GM19395 (cell line): ENCODE measurements around the gene FTSJ3.
"Not testable (repeated sequence)": the region's sequence is repeated elsewhere in the genome, so short reads cannot be mapped to it uniquely, and the experiment has no call there.

ENCODE experiments used
- ATAC-seq: cut with Tn5 transposase; IDR thresholded peaks from one replicate; pipeline ENCODE4 v1.9.1; 2021; ENCODE audit warnings: mild to moderate bottlenecking, moderate library complexity; ENCODE audit not compliant: unreplicated experiment

Gene FTSJ3

GRCh38 chr17:63828936-63829335 is 1.5 kb upstream of the FTSJ3 start:
- ATAC-seq = no peak

GRCh38 chr17:63827801-63828221 is 348 bp upstream of the FTSJ3 start:
- no peak for ATAC-seq

DNA sequence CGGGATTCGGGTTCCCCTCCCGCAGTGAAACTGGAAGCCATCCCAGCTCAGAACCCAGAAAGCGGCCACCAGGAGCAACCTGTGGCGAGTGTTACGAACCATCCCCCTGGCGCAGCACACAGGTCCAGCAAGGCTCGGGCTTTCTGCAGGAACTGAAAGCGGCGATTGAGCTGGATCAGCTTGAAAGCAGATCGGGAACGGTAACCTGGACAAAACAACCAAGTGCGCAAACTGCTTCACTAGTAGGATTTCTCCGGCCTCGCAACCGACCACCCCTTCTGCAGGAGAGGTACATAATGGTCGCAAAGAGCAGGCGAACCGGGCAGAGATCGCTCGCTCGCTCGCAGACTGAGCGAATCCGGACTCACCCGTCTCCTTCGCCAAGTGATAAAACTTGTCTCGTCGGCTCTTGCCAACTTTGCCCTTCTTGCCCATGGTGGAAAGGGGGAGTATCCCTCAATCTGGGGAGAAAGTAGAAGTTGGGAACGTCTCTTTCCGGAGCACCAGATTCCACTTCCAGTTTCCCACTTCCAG is 928 bp downstream of the FTSJ3 start:
- peak; percentile 2 for ATAC-seq

DNA sequence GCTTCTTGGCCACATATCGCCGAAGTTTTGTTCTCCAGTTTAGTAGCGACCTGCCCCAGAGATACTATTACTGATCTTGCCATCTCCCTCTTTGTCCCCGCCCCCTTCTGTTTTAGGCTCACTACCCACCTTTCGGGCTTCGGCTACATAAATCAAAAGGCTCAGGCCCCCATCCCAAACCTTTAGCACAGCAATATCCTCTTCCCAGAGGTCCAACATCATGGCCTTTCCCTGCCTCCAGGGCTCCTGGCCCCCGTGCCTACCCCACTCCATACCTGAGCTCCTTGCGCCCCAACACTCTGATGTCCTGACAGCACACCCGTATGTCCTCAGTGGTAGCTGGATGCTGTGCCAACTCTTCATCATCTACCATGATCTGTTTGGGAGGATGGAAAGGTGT is 3.1 kb downstream of the FTSJ3 start:
- no peak for ATAC-seq

DNA sequence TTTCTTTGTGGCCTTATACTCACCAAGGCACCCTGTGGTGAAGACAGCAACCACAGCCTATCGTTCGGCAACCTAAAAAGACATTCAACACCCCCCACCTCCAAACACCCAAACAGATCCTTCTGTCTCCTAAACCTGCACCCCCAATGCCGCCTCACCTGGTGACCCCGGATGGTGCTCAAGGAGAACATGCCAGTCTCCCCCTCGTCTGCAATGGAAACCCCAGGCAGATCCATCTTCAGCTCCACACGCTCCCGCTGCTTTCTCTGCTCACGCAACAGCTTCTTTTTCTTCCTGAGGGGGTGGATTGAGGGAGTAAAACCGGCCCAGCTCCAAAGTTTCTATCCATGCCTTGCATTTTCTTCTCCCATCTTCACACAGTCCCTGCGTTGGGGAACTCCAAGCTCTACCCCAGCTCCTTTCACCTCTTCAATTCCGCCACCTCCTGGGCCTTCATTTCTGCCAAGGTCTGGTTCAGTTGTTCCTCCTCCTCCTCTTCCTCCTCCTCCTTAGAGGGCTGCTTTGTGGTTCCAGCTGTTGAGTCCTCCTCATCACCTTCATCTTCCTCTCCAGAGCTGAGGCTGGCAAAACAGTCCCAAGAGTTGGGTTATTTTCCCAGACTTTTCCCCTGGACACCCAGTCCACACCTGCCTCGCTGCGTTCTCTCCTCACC is 3.7 kb downstream of the FTSJ3 start:
- ATAC-seq = no peak

DNA sequence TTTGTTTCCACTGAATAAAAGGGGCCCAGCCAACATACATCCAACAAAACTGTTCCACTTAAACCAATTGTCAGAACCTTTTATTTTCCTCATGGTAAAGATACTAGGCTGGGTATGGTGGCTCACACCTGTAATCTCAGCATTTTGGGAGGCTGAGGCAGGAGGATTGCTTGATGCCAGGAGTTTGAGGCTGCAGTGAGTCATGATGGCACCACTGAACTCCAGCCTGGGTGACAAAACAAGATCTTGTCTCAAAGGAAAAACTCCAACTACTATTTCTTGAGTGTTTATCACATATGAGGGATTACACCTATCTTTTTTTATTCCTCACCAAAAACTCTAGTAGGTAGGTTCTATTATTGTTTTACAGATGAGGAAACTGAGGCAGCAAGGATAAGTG is 4.9 kb downstream of the FTSJ3 start:
- no peak for ATAC-seq

DNA sequence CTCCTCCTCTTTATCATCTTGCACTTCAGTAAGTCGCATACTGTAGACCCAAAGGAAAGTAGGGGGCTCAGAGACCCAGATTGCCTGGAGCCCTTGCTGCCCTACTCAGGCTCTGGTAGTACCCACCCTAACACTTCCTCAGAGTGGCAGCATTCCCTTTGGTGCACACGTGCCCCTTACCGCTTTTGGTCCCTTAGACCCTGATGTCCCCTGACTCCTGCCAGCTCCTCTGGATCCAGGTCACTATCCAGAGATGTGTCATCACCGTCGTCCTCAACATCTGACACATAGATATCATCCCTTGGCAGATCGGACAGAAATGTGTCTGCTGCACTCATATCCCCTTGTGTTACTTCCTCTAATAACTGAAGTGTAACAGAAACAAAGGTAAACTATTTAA is 5.7 kb downstream of the FTSJ3 start:
- ATAC-seq = no peak

- no peak for ATAC-seq
These were observed 6.4 kb downstream of the FTSJ3 start for GRCh38 chr17:63820963-63821561.

DNA sequence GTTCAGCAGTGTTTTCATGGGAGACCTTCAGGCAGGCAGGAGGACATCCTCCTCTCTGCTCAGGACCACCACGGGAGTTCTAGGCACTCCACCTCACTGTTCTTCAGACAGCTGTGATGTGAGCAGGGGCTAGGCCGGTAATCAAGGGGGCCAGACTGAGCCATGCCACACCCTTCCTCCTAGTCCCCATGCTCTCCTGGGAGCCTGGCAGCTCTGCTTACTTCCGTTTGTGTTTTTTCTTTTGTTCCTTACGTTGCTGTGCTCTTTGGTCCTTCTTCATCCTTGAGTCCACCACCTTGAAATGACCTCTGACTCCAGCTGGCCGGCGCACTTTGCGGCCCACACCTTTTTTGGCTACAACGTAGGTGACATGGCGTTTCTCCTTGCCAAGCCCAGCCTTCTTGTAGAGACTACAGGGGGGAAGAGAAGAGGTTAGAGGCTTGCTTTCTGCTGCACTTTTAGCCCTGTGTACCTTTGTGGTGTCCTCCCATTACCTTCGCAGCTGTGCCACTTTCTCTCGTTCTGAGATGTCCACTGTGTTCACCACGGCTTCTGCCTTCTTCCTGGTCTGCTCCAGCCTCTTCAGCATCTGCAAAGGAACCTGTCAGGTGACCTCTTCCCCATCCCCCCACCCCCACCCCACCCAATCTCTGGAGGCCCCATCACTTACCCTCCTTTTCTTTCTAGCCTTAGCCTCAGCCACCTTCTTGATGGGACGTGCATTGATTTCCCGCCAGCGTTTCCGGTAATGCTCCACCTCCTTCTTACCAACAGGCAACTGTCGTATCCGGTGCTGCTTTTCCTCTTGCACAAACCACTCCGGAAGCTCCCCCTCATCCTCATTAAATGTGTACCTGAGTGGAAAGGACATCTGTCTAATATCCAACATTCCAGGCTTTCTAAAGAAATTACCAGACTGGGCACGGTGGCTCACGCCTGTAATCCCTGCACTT is 7.6 kb downstream of the FTSJ3 start:
- no peak for ATAC-seq

DNA sequence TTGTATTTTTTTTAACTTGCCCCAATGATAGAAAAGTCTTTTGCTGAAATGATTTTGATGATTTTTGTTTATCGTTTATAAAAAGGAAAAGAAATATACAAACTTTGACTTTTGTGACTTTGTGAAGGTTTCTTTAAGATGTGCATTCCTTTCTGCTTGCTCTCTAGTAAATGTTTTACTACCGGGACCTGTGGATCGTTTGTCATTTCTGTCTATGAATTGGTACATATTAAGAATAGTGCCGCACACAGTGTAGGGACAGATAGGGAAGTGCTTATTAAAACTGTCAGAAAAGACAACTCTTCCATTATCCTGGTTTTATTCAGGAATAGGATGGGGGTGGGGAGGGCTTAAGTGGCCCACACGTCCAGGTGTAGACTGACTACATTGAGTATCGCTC is 8.3 kb downstream of the FTSJ3 start:
- ATAC-seq = no peak

- ATAC-seq = no peak
These were observed 9.6 kb downstream of the FTSJ3 start for GRCh38 chr17:63817736-63818385.

- no peak for ATAC-seq
These were observed 10.8 kb downstream of the FTSJ3 start for GRCh38 chr17:63816669-63817068.

GRCh38 chr17:63816123-63816522 is 11.3 kb downstream of the FTSJ3 start:
- no peak for ATAC-seq

- ATAC-seq = no peak
These were observed 17.5 kb downstream of the FTSJ3 start for GRCh38 chr17:63809970-63810369.

DNA sequence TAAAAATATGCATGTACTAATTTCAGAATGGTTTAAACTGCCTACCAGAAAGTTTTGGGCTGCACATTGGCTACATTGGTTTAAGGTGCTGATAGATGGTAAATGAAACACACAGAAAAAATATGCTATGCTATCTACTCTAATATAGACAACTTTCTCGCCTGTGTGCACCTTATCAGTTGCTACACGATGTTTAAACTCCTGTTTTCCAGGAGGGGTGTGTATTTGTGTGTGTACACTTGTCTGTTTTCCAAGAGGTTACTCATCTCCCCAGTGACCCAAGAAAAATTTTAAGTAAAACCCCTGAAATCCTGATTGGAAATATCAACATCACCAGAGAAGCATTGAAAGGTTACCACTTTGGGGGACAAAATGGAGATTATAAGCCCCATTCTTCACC is 21.9 kb downstream of the FTSJ3 start:
- ATAC-seq = no peak

DNA sequence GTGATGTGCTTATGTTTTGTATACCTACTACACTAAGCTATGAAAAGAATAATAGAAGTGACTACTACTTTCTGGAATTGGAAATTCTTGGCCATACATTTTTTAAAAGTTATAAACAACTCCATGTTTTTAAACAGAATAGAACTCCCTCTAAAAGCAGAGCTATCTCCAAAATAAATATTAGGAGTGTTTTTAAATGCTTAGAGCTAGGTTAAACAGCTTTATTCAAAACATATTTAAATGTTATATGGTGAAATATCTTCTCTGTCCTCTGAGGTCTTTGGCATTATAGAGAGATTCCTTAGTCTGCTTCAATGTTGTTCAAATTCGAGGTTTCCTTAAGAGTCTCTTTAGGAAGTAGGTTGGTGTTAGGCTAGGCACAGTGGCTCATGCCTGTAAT is 23.1 kb downstream of the FTSJ3 start:
- no peak for ATAC-seq

DNA sequence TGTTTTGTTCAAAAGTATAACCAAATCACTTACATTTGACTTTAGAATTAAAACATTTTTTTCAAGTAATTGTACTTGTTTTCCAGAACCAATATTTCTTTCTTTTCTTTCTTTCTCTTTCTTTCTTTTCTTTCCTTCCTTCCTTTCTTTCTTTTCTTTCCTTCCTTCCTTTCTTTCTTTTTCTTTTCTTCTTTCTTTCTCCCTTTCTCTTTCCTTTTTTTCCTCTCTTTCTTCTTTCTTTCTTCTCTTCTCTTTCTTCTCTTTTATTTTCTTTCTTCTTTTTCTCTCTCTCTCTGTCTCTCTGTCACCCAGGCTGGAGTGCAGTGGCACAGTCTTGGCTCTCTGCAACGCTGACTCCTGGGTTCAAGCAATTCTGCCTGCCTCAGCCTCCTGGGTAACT is 26.7 kb downstream of the FTSJ3 start:
- ATAC-seq = no peak

DNA sequence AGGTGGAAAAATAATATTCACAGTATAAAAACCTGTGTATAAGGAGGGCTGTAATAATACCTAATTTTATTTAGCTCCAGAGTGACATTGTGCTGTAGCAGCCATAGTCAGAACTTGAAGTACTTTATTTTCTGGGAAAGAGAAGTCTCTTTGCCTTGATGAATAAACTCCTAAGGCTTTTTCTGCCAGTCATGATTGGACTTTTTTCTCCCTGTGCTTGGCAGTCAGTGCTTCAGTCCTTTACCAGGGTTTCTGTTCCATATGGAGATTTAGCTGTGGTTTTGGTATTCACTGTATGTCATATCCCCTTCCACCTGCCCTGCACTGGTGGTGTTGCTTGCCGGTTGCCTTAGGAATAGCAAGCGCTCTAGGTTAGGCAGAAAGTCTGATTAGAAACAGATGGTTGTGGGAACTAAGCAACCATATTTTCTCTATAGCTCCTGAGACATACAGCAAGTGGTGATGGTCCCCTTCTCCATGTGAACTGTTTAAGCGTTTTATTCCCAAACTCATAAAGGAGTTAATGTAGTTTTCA is 28.8 kb downstream of the FTSJ3 start:
- ATAC-seq = no peak

DNA sequence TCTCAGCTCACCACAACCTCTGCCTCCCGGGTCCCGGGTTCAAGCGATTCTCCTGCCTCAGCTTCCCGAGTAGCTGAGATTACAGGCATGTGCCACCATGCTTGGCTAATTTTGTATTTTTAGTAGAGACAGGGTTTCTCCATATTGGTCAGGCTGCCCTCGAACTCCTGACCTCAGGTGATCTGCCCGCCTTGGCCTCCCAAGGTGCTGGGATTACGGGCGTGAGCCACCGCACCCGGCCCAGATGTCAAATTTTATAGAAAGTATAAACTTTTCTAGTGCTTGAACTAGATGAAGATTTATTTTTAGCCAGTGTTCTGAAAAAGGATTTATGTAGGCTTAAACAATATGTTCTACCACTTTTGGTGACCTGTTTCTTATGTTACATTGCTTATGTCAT is 31.1 kb downstream of the FTSJ3 start:
- ATAC-seq = not testable (repeated sequence)

DNA sequence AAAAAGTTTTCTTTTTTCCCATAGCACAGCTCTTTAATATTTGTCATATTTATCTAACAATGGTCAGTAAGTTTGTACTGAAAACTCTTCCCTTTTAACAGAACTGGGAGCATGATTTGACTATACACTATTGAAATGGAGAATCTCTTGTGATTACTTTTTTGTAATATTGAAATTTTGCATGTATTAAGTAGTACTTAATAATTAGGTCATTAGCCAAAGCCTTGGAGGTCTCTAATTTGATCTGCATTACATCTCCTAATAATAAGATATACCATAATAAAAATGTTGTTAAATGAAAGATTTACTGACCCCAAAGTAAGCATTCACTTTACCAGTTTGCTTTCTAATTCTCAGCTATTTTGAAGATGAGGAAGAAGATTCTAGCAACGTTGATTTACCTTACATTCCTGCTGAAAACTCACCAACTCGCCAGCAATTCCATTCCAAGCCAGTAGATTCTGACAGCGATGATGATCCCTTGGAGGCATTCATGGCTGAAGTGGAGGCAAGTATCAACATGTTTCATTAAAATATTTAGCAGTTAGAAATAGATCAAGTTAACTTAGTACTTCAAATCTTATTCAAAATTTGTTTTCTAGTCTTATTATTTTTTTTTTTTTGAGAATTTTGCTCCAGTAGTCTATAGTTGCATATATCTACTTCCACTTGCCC is 35.3 kb downstream of the FTSJ3 start:
- no peak for ATAC-seq
